Left ventricle myocardium inferior (tissue), 1 donor: ENCODE results near the gene KCNK17. TPM values are rescaled to one million over a fixed set of nuclear protein-coding genes. Genes with fewer than 3 reads are reported as not detected.

Experiments used
- DNase-seq: peaks from one replicate; pipeline ENCODE4 v3.0.0-alpha.2; 2020
- H3K27ac ChIP-seq: fragments of 200-600 bp; replicated peaks from 2 replicates; pipeline ENCODE4 v1.8.0; 2021
- H3K27me3 ChIP-seq: fragments of 200-600 bp; 2 replicates; pipeline ENCODE4 v1.8.0; 2021; ENCODE audit warnings: low read depth
- H3K36me3 ChIP-seq: fragments of 200-600 bp; 2 replicates; pipeline ENCODE4 v1.8.0; 2021
- H3K4me1 ChIP-seq: fragments of 200-600 bp; 2 replicates; pipeline ENCODE4 v1.8.0; 2021
- H3K4me3 ChIP-seq: fragments of 200-600 bp; 2 replicates; pipeline ENCODE4 v1.8.0; 2021; ENCODE audit warnings: mild to moderate bottlenecking, moderate library complexity
- H3K9me3 ChIP-seq: fragments of 200-600 bp; replicated peaks from 2 replicates; pipeline ENCODE4 v1.8.0; 2021
- intact Hi-C: fragments of 100-400 bp; cut with micrococcal nuclease; formaldehyde crosslinking; loops from one replicate; pipeline ENCODE4 v1.11.0; 2022
- total RNA-seq: library from RNA; stranded (reverse); fragmentation: NEBNext Ultra II Directional; extraction: Animal tissue kit (Norgen Biotek cat#: 25700); gene quantifications from one replicate; pipeline ENCODE4 v1.2.1, GENCODE V29; 2021
- TF ChIP-seq, protein P1 (sequence below): fragments of 200-600 bp; IDR thresholded peaks from 2 replicates; pipeline ENCODE4 v1.8.0; 2021; ENCODE audit warnings: antibody characterized with exemption, mild to moderate bottlenecking, borderline replicate concordance
- donor health status: DM: no; HTN: yes; CAD: no; lungs with severe emphysema.

Gene KCNK17
- total RNA-seq, 1 donor from 2014 or later, result 0.52 TPM

DNA sequence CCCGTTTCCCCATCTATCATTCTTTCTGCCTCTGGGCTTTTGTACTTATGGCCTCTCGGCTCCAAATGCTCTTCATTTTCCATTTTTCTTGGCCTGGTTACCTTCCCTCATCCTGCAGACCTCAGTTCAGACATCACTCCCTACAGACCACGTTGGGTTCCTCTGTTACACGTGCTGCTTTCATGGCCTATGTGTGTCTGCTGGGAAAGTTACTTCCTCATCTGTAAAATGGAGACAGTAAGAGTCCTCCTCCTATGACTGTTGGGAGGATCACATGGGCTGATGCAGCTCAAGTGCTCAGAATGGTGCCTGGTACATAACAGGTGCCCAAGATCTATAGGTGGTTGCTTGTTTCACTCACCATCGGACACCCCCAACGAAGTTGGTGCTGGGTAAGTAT, 13.5 kb downstream of the KCNK17 start:
- Histone ChIP-seq H3K27me3 (peaks cover 52% of the 10 kb centered on the region), H3K9me3 (peaks cover 5% of the 10 kb centered on the region), H3K4me1 (peaks cover 19% of the 10 kb centered on the region), H3K4me3 (no peak overlapping the region), H3K36me3 (no peaks in the 10 kb centered on the region), H3K27ac (no peak overlapping the region)
- TF ChIP-seq, protein P1, sequence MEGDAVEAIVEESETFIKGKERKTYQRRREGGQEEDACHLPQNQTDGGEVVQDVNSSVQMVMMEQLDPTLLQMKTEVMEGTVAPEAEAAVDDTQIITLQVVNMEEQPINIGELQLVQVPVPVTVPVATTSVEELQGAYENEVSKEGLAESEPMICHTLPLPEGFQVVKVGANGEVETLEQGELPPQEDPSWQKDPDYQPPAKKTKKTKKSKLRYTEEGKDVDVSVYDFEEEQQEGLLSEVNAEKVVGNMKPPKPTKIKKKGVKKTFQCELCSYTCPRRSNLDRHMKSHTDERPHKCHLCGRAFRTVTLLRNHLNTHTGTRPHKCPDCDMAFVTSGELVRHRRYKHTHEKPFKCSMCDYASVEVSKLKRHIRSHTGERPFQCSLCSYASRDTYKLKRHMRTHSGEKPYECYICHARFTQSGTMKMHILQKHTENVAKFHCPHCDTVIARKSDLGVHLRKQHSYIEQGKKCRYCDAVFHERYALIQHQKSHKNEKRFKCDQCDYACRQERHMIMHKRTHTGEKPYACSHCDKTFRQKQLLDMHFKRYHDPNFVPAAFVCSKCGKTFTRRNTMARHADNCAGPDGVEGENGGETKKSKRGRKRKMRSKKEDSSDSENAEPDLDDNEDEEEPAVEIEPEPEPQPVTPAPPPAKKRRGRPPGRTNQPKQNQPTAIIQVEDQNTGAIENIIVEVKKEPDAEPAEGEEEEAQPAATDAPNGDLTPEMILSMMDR, result no peak
- intact Hi-C loops, result loop anchor here (5.0 to 10.0 kb wide), 3 partner anchors 133 to 426 kb away; no protein-coding TSS in a partner anchor
- DNase-seq, result no peak

DNA sequence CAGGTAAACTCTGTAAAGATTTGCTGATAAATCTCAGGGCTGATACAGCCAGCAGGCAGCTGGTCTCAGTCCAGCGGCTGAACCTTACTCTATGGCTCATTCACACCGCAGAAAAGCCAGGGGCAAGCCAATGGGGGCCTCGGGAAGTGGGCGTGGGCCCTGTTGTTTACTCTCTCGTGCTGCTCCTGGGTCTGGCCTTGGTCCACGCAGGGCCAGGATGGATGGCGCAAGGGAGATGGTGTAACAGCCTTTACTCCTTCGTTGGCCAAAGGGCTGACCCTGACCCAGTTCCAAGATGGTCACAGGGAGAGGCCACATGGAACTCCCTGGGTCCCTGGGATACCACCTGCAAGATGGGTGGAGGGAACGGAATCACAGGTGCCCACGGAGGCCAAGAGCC, 16.2 kb downstream of the KCNK17 start:
- no peak overlapping the region for H3K27ac ChIP-seq
- no peak for DNase-seq
- no peak overlapping the region for H3K4me3 ChIP-seq

DNA sequence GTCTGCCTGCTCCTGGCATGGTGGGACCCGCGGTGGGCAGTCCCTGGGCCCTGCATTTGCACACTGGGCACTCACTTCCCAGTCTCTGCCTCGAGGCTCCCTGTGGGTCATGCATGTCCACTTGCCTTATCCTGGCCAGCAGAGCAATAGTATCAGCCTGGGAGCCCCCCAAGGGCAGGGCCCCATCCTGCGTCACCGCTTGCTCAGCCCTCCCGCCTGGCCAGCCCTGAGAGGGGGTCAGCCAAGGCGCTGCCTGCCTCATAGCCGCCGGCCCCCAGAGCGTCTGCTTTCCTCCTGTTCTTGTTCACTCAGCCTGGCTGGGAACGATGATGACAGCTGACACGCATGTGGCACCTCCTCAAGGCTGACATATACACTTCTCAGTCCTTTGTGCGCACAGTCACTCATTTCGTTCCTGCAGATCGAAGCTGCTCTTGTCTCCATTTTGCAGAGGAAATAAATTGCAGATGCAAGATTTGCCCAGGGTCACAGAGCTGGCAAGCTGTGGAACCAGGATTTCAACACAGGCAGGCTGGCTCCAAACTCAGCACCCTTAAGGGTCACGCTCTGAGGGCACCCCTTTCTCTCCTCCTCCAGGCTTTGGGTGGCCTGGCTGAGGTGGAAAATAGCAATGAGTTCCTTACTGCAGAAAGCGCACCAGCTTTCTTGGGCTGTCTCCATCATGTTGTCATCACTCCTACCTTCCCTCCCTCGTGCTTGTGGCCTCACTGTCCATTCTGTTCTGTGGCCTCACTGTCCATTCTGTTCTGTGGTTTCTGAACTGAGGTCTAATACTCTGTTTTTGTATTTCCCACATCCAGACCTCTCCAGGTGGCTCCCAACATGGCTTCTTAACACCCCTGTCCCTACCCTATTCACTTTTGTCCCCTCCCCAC, 17.2 kb downstream of the KCNK17 start:
- no peaks in the 10 kb centered on the region for H3K9me3 ChIP-seq
- H3K36me3 ChIP-seq, result no peaks in the 10 kb centered on the region
- peak; percentile 57 for DNase-seq
- peaks cover 16% of the 10 kb centered on the region for H3K4me1 ChIP-seq
- H3K27me3 ChIP-seq, result peaks cover 86% of the 10 kb centered on the region
- intact Hi-C loops, result no loop called here
- TF ChIP-seq, protein P1, result no peak
- peak overlapping the region; percentile 19 for H3K27ac ChIP-seq
- H3K4me3 ChIP-seq, result no peak overlapping the region

More for the DNA sequence above, 16.2 kb downstream of the KCNK17 start:
- peaks cover 76% of the 10 kb centered on the region for H3K27me3 ChIP-seq
- intact Hi-C loops, result no loop called here
- H3K36me3 ChIP-seq, result no peaks in the 10 kb centered on the region
- no peaks in the 10 kb centered on the region for H3K9me3 ChIP-seq
- peaks cover 18% of the 10 kb centered on the region for H3K4me1 ChIP-seq
- TF ChIP-seq, protein P1, result no peak

DNA sequence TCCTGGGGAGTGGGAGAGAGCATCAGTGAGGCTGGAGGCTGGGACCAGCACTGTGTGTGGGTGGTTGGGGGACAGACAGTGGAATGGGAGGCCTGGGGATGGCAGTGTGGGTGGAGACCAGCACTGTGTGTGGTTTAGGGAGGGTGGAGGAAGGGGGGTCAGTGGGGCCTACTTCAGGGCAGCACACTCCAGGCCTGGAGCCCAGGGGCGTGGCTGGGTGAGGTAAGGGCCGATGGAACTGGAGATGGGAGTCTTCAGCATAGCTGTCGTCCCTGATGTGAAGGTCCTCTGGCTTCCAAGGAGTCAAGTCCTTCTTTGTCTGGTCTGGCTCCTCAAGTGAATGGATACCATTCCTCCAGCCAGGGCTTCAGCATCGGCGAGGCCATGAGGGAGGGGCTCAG, 18.6 kb downstream of the KCNK17 start:
- peaks cover 72% of the 10 kb centered on the region for H3K27me3 ChIP-seq
- TF ChIP-seq, protein P1, result no peak
- no peaks in the 10 kb centered on the region for H3K9me3 ChIP-seq
- no peak for DNase-seq
- no peak overlapping the region for H3K4me3 ChIP-seq
- H3K27ac ChIP-seq, result peak overlapping the region; percentile 11
- peaks cover 16% of the 10 kb centered on the region for H3K4me1 ChIP-seq
- intact Hi-C loops, result no loop called here
- H3K36me3 ChIP-seq, result no peaks in the 10 kb centered on the region

DNA sequence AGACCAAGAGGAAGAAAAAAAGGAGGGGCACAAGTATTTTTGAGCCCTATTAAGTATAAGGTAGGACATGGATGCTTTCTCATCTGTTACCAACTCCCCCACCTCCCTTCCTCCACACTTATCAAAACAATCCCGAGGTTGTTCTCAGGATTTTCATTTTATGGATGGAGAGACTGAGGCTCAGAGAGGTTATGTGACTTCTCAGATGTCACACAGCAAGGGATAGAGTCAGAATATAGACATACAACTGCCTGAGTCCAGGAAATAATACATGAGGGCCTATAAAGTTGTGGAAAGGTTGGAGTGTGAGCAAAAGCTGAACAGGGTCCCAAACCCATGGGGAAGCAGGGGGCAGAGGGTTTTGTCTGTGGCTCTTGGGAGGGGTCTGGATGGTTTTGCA, 19.3 kb downstream of the KCNK17 start:
- no peak overlapping the region for H3K4me3 ChIP-seq
- no peak for DNase-seq
- intact Hi-C loops, result no loop called here
- H3K4me1 ChIP-seq, result peaks cover 16% of the 10 kb centered on the region
- no peaks in the 10 kb centered on the region for H3K9me3 ChIP-seq
- TF ChIP-seq, protein P1, result no peak
- H3K36me3 ChIP-seq, result no peaks in the 10 kb centered on the region
- no peak overlapping the region for H3K27ac ChIP-seq
- H3K27me3 ChIP-seq, result peaks cover 69% of the 10 kb centered on the region
